Stomach (tissue), 9 donors: ENCODE measurements around the gene KIF1A. TPM values are rescaled to one million over a fixed set of nuclear protein-coding genes. Genes with fewer than 3 reads are reported as not detected.

Source experiments
- DNase-seq, 2 donors: peaks; one replicate each; pipeline versions ENCODE4 v3.0.0 to v3.0.0-alpha.2; 2013 to 2019
- H3K27ac ChIP-seq, 5 donors: fragments of 200-600 bp in 4 of 5; sonication (generic) in 4 of 5; one replicate each; pipeline ENCODE4 v1.5.1; 2013 to 2019; ENCODE audit warnings: mild to moderate bottlenecking in 1 of 5, moderate library complexity in 1 of 5
- H3K27me3 ChIP-seq, 3 donors: fragments of 200-600 bp; sonication (generic); one replicate each; pipeline ENCODE4 v1.5.1; 2017 to 2019; ENCODE audit warnings: mixed run types in 1 of 3
- H3K36me3 ChIP-seq, 4 donors: fragments of 200-600 bp; sonication (generic); 1 replicate in 3 of 4; 2 replicates in 1 of 4; pipeline ENCODE4 v1.5.1; 2016 to 2019
- H3K4me1 ChIP-seq, 4 donors: fragments of 200-600 bp; sonication (generic); one replicate each; pipeline ENCODE4 v1.5.1; 2016 to 2019
- H3K4me3 ChIP-seq, 4 donors: fragments of 200-600 bp; sonication (generic) in 3 of 4; one replicate each; pipeline ENCODE4 v1.5.1; 2016 to 2019; ENCODE audit warnings: mild to moderate bottlenecking in 1 of 4
- H3K9me3 ChIP-seq, 4 donors: fragments of 200-600 bp; sonication (generic); one replicate each; pipeline ENCODE4 v1.5.1; 2016 to 2019
- CTCF ChIP-seq, 7 experiments: fragments of 450-650 bp in 4 of 7; fragments of 200-600 bp in 3 of 7; sonication (generic) in 3 of 7; IDR thresholded peaks; one replicate each; pipeline ENCODE4 v1.5.1; 2016 to 2019; ENCODE audit warnings: antibody characterized with exemption in 7 of 7, control low read depth in 2 of 7, mild to moderate bottlenecking in 1 of 7
- EP300 ChIP-seq: sonication (generic); formaldehyde crosslinking; IDR thresholded peaks from one replicate; pipeline ENCODE4 v1.6.1; 2017; ENCODE audit warnings: antibody characterized with exemption
- POLR2A ChIP-seq, 4 donors: fragments of 450-650 bp; IDR thresholded peaks; one replicate each; pipeline ENCODE4 v1.6.1; 2016; ENCODE audit warnings: antibody characterized with exemption in 4 of 4, control low read depth in 2 of 4, mild to moderate bottlenecking in 1 of 4, moderate library complexity in 1 of 4
- POLR2AphosphoS5 ChIP-seq, 3 donors: sonication (generic); formaldehyde crosslinking; IDR thresholded peaks; one replicate each; pipeline ENCODE4 v1.6.1; 2016; ENCODE audit warnings: antibody characterized with exemption in 3 of 3
- WGBS, 5 donors: extraction: QIAGEN DNeasy Blood & Tissue Kit in 3 of 5; methylation state at CpG; one replicate each; pipeline versions ENCODE4 v1.1.5 to v1.1.7; 2013 to 2018; 5-methylcytosine and 5-hydroxymethylcytosine counted together
- intact Hi-C: fragments of 100-400 bp; cut with DNase I; formaldehyde crosslinking; loops from one replicate; pipeline ENCODE4 v1.15.1; 2023; ENCODE audit warnings: low total_unique reads
- polyA plus RNA-seq, 3 donors: library from polyadenylated mRNA; stranded (reverse); fragments of 200-250 nt; gene quantifications; one replicate each; pipeline ENCODE4 v1.2.3, GENCODE V29; 2013
- total RNA-seq, 5 donors: library from RNA; depleted of rRNA; stranded (reverse); fragments of >200 nt; gene quantifications; one replicate each; pipeline versions ENCODE4 v1.1.0 to v1.2.3, GENCODE V29; 2014 to 2016
- donor health status: healthy with polysubstance abuse.
- donor health status: Bipolar disorder and iron deficiency.
- donor health status: healthy.

Gene KIF1A
- total and polyA plus RNA-seq, 8 donors, result 0.15 to 12.5 (median 2.5) TPM

- DNase-seq, result peak in 1 of 2 donors; percentile 23
Observed at GRCh38 chr2:240812721-240813120, 7.3 kb downstream of the KIF1A start.

GRCh38 chr2:240812301-240812680 is 7.7 kb downstream of the KIF1A start:
- Histone ChIP-seq H3K27ac (no peak overlapping the region), H3K27me3 (peaks cover 0 to 31% (median 0%) of the 10 kb centered on the region in 3 donors), H3K4me3 (no peak overlapping the region), H3K36me3 (no peaks in the 10 kb centered on the region), H3K9me3 (peaks cover 0 to 15% (median 4%) of the 10 kb centered on the region in 4 donors), H3K4me1 (no peaks in the 10 kb centered on the region)
- intact Hi-C loops, result no loop called here
- 93 to 97% (median 96%) methylated on average over 10 of the region's 10 CpGs for WGBS, 5 donors
- TF ChIP-seq POLR2A (IDR thresholded peaks at IDR 0.05) (no peak), CTCF (IDR thresholded peaks at IDR 0.05) (no peak), POLR2AphosphoS5 (IDR thresholded peaks at IDR 0.05) (no peak), EP300 (no peak)
- DNase-seq, result peak in 1 of 2 donors; percentile 8

More at GRCh38 chr2:240812721-240813120, 7.3 kb downstream of the KIF1A start:
- H3K27ac ChIP-seq, result no peak overlapping the region
- intact Hi-C loops, result no loop called here
- H3K27me3 ChIP-seq, result peaks cover 0 to 36% (median under 1%) of the 10 kb centered on the region in 3 donors
- no peaks in the 10 kb centered on the region for H3K36me3 ChIP-seq
- H3K9me3 ChIP-seq, result peaks cover 0 to 15% (median 4%) of the 10 kb centered on the region in 4 donors
- H3K4me3 ChIP-seq, result no peak overlapping the region
- no peaks in the 10 kb centered on the region for H3K4me1 ChIP-seq
- WGBS, 5 donors, result 83 to 90% (median 88%) methylated on average over 20 of the region's 20 CpGs
- TF ChIP-seq CTCF (IDR thresholded peaks at IDR 0.05) (no peak), EP300 (no peak), POLR2A (IDR thresholded peaks at IDR 0.05) (no peak), POLR2AphosphoS5 (IDR thresholded peaks at IDR 0.05) (no peak)

GRCh38 chr2:240811346-240812300 is 8.4 kb downstream of the KIF1A start:
- no peaks in the 10 kb centered on the region for H3K36me3 ChIP-seq
- intact Hi-C loops, result no loop called here
- H3K4me1 ChIP-seq, result no peaks in the 10 kb centered on the region
- peaks cover 0 to 15% (median 4%) of the 10 kb centered on the region in 4 donors for H3K9me3 ChIP-seq
- H3K4me3 ChIP-seq, result no peak overlapping the region
- DNase-seq, result peak in 1 of 2 donors; percentile 10
- 86 to 92% (median 91%) methylated on average over 17 of the region's 17 CpGs for WGBS, 5 donors
- peaks cover 0 to 25% (median 0%) of the 10 kb centered on the region in 3 donors for H3K27me3 ChIP-seq
- no peak overlapping the region for H3K27ac ChIP-seq
- TF ChIP-seq POLR2A (IDR thresholded peaks at IDR 0.05), result no peak

- peaks cover 0 to 18% (median 9%) of the 10 kb centered on the region in 4 donors for H3K9me3 ChIP-seq
- H3K4me3 ChIP-seq, result no peak overlapping the region
- H3K4me1 ChIP-seq, result no peaks in the 10 kb centered on the region
- DNase-seq, result no peak
- H3K36me3 ChIP-seq, result no peaks in the 10 kb centered on the region
- TF ChIP-seq POLR2AphosphoS5 (IDR thresholded peaks at IDR 0.05), result no peak
- TF ChIP-seq EP300, result no peak
- TF ChIP-seq CTCF (IDR thresholded peaks at IDR 0.05), result no peak
- TF ChIP-seq POLR2A (IDR thresholded peaks at IDR 0.05), result no peak
- WGBS, 5 donors, result 86 to 94% (median 91%) methylated on average over 16 of the region's 16 CpGs
- H3K27ac ChIP-seq, result no peak overlapping the region
- intact Hi-C loops, result no loop called here
- H3K27me3 ChIP-seq, result peaks cover 0 to 27% (median 0%) of the 10 kb centered on the region in 3 donors
Observed at GRCh38 chr2:240810621-240811020, 9.4 kb downstream of the KIF1A start.
